Left renal cortex interstitium (tissue), 4 donors: ENCODE results near the gene NEURL1B. TPM values are rescaled to one million over a fixed set of nuclear protein-coding genes. Genes with fewer than 3 reads are reported as not detected.
"Not testable (repeated sequence)": the region's sequence is repeated elsewhere in the genome, so short reads cannot be mapped to it uniquely, and the experiment has no call there.

Experiments
- DNase-seq, 4 donors: peaks; one replicate each; pipeline ENCODE4 v3.0.0-alpha.2; 2013; ENCODE audit warnings: low read depth in 4 of 4, low spot score in 2 of 4, missing footprints in 1 of 4
- polyA plus RNA-seq, 4 donors: library from polyadenylated mRNA; unstranded; fragments of 120-200 nt; gene quantifications; one replicate each; pipeline ENCODE4 v1.2.1, GENCODE V29; 2013; ENCODE audit not compliant: insufficient read length in 4 of 4

Gene NEURL1B
- polyA plus RNA-seq, 4 donors = 13.6 to 17.0 (median 15.4) TPM

DNA sequence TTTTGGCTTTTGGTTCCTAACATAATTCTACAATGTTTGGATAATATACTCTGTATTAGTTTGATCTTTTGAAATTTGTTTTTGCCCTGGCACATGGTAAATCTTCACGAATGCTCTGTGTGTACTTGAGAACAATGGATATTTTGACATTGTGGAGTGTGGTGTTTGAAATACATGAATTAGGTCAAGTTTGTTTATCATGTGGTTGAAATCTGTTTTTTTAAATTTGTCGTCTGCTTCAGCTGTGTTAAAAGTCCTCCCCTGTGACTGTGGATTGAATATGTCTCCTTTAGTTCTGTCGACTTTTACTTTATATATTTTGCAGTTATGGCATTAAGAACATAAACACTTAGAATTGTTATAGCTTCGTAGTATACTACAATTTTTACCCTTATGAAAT lies 69.6 kb downstream of the NEURL1B start:
- no peak for DNase-seq

DNA sequence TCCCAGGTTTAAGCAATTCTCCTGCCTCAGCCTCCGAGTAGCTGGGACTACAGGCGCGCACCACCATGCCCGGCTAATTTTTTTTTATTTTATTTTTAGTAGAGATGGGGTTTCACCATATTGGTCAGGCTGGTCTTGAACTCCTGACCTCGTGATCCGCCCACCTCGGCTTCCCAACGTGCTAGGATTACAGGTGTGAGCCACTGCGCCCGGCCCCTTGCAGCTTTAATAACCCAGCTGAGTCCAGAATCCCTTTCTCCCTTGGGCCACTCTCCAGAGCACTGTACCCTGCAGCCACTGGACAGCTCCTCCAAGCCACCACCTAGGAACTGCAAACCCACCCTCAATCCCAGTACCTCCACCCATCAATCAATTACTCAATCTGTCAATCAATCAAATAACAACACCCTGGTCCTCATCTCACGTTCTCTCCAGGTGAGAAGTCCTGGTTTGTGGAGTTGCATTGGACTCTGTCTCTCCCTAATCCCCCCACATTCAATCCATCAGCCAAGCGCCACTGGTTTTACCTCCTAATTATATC lies 70.3 kb downstream of the NEURL1B start:
- not testable (repeated sequence) for DNase-seq

GRCh38 chr5:172712610-172713009 lies 71.5 kb downstream of the NEURL1B start:
- no peak for DNase-seq

GRCh38 chr5:172713113-172713808 lies 72.2 kb downstream of the NEURL1B start:
- no peak for DNase-seq

DNA sequence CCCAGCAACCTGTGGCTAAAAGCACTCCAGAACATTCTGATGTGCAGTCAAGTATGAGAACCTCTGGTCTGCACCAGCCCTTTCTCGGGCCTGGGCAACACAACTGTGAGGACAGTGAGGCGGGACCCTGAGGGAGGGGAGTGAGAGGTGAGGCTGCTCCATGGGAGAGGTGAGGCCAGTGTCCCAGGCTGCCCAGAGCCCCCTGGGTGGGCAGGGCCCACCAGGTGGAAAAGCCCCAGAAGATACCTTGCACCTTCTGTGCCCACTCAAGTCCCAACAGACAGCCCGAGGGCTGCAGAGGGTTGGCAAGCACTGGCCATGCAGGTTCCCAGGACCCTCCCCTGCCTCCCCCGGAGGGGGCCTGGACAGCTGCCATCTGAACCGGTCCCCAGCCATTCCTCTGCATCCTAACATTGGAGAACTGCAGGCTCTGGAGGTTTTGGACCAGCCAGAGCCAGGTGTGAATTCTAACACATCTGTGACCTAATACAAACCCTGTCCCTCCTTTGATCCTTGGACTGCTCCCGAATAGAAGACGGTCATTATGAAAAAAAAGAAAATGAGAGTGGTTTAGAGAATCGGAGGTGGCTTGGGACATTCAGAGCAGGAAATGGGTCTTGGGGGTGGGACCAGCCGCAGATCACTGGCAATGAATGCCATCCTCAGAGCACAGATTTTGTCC lies 72.9 kb downstream of the NEURL1B start:
- DNase-seq = no peak

DNA sequence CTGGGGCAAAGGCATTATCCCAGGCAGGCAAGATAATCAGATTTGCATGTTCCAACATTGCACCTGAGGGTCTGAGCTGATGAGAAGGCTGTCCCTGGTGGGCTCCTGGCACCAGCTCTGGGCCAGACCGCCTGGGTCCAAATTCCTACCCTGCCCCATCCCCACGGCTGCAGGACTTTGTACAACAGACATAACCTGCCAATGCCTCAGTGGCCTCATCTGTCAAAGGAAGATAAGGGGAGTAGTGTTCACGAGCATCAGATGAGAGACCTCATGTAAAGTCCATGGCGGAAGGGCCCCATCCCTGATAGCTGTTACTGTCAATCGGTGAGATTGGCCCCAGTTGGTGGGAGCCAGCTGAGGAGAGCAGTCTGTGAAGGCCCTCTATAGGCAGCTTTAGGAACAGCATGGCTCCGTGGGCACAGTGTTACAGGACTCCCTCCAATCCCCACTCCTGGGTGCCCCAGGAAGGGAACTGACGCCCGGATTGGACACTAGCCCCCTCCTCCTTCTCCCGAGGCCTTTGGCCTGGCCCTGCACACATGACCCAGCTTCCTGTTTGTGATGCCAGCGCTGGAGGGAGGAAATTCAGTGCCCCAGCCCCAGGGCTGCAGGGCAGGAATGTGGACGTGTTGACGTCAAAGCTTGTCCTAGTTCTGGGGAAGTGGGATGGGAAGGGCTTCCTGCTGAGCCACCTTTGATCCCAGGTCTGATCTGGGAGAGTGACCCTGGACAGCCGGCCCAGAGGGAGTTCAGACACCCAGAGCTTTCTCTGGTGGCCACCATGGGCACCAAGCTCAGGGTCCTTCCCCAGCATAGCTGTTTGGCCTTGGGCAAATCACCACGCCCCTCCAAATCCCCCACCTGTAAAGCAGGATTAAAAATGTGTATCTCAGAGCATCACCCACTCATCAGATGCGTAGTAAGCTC lies 73.7 kb downstream of the NEURL1B start:
- peak in 1 of 4 donors; percentile 57 for DNase-seq

- DNase-seq = no peak
Observed at GRCh38 chr5:172715421-172715780, 74.3 kb downstream of the NEURL1B start.

DNA sequence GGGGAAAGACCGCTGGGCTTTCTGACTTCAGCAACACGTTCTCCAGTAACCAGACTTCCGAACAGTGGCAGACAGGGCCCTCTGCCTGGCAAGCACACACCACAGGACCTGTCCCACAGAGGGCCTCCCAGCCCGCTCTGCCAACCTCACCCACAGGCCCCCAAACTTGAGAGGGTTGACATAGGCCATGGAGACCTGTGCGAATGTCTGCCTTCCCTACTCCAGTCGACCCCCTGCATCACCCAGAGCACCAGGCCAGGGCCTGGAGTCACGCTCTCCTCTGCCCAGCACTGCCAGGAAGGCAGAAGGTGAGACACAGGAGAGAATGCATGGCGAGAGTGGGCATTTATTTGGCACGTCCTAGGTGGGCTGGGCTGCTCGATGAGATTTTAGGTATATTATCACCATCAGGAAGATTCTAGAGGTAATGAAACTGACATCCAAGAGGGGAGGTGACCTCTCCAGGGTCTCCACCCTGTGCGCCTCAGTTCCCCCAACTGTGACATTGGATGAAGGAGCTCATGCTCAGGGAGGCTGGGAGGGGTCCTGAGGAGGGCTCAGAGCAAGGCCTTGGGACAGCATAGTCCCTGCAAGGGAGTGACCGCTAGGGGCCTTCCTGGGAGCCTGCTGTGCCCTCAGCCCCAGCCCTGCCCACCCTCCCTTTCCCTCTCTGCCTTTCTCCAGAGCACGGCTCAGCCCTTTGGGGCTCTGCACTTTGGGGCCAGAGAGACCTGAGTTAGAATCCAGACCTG lies 75.0 kb downstream of the NEURL1B start:
- no peak for DNase-seq

DNA sequence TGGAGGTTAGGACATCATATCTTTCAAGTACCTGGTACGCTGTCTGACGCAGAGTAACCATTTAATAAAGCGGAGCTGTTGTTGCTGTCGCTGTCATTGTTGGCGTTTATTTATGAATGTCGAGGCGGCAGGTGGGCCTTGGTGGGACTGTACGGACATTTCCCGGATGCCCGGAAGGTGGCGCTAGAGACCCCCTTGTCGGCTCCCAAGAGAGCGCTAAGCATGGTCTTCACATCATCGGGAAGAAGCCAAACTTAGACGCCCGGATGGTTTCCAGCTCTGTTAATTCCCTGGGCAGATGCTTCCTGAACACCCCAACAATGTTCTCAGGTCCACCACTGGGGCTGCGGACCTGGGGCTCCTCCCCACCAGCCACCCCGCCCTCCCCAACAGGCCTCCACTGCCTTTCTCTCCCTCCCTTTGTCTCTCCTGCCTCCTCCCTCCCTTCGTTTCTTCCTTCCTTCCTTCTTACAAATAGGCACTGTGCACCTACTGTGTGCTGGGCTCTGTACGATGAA lies 75.8 kb downstream of the NEURL1B start:
- DNase-seq = peak in 1 of 4 donors; percentile 75

- DNase-seq = no peak
Observed at GRCh38 chr5:172717481-172718195, 76.6 kb downstream of the NEURL1B start.

DNA sequence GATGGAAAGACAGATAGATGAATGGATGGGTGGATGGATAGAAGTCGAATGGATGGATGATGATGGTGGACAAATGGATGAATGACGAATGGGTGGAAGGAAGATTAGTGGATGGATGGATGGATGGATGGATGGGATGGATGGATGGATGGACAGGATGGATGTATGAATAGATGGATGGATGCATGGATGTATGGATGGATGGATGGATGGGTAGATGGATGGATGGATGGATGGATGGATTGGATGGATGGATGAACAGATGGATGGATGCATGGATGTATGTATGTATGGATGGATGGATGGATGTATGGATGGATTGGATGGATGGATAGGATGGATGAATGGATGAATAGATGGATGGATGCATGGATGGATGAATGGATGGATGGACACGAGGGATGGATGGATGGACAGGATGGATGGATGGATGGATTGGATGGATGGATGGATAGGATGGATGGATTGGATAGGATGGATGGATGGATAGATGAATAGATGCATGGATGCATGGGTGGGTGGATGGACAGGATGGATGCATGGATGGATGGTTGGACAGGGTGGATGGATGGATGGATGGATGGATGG lies 77.6 kb downstream of the NEURL1B start:
- DNase-seq = no peak

GRCh38 chr5:172719211-172719610 lies 78.1 kb downstream of the NEURL1B start:
- DNase-seq = no peak

- no peak for DNase-seq
Observed at GRCh38 chr5:172720655-172721054, 79.6 kb downstream of the NEURL1B start.

DNA sequence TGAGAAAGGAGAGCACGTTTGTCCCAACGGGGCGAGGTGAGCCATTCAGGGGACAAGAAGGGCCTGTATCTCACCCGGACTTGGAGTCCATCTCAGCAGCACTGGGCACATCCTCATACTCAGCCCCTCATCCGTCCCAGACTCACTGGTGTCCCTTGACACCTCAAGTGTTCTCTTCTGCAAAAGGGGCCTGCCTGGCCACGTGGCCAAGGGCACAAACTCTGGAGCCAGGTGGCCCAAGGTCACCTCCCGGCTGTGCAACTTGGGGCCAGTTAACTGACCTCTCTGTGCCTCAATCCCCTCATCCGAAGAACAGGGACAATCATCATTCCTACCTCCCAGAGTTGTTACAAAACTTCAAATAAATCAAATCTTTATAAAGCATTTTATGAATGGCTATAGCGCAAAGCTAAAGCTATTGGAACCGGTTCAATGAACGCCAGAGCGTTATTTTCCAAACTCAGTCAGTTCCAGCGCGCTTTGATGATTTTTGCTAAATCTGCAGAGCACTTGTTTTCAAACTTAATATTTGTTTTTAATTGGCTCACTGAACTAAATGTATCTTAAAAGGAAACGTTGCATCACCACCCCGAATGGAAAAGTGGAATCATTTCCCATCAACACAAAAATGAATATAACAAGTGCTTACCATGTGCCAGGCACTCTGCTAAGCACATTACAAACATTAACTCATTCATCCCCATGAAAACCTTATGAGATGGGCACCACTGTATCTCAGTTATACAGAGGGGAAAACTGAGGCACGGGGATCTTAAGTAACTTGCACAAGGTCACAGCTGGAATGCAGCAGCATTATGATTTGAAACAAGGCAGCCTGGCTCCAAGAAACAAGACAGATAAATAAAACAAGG lies 80.6 kb downstream of the NEURL1B start:
- DNase-seq = no peak

- DNase-seq = no peak
Observed at GRCh38 chr5:172722327-172722815, 81.3 kb downstream of the NEURL1B start.

- DNase-seq = no peak
Observed at GRCh38 chr5:172723508-172723907, 82.4 kb downstream of the NEURL1B start.

- no peak for DNase-seq
Observed at GRCh38 chr5:172724242-172725183, 83.5 kb downstream of the NEURL1B start.
